ENCODE results near the gene RASIP1. TPM values are rescaled to one million over a fixed set of nuclear protein-coding genes. Genes with fewer than 3 reads are reported as not detected.

Gene RASIP1
- total and polyA plus RNA-seq, 2 of the 8 experiments (the other 6 are each of a cell fraction or from before 2014, with no cell fraction given) = 9.3 to 11.4 TPM

- TF ChIP-seq ZNF274 (IDR thresholded peaks at IDR 0.05; ENCODE audit: borderline replicate concordance, extremely low read depth, low read length) (no peak), BACH1 (IDR thresholded peaks at IDR 0.05; ENCODE audit: low read length) (peak; percentile 88), NANOG (IDR thresholded peaks at IDR 0.05; ENCODE audit: insufficient read depth, low read depth, low read length, poor library complexity, severe bottlenecking) (peak; percentile 13), TCF12 (IDR thresholded peaks at IDR 0.05; ENCODE audit: low read depth, low read length) (peak; percentile 94), CTCF (IDR thresholded peaks at IDR 0.05; ENCODE audit: control extremely low read depth in 1 of 3, insufficient read depth in 1 of 3, low read depth in 1 of 3, low read length in 3 of 3) (peak in 2 of 3 experiments; percentile 14 to 28; a peak in 2 of 4 replicates), CEBPB (IDR thresholded peaks at IDR 0.05; ENCODE audit: low read depth, low read length) (0 out of 2 replicates have a peak, but pooled peaks have one; percentile 3), POLR2AphosphoS5 (IDR thresholded peaks at IDR 0.05; ENCODE audit: low read depth, low read length) (no peak), EP300 (IDR thresholded peaks at IDR 0.05; ENCODE audit: borderline replicate concordance in 1 of 2, low read depth in 2 of 2, low read length in 2 of 2) (peak in 1 of 2 experiments; percentile 54; a peak in 1 of 3 replicates), SIRT6 (IDR thresholded peaks at IDR 0.05; ENCODE audit: low read length) (no peak), MAFK (IDR thresholded peaks at IDR 0.05; ENCODE audit: low read depth, low read length) (no peak), CBX8 (IDR thresholded peaks at IDR 0.05; ENCODE audit: borderline replicate concordance, low read depth, low read length) (no peak), SUZ12 (IDR thresholded peaks at IDR 0.05; ENCODE audit: low read length) (no peak), E2F6 (IDR thresholded peaks at IDR 0.05) (peak; percentile 67), SIN3A (conservative IDR thresholded peaks at IDR 0.05 in 1 of 2, IDR thresholded peaks at IDR 0.05 in 1 of 2; ENCODE audit: low read depth in 1 of 2, low read length in 2 of 2) (peak in 1 of 2 experiments; percentile 69; a peak in 1 of 4 replicates), RFX5 (IDR thresholded peaks at IDR 0.05; ENCODE audit: borderline replicate concordance, low read depth, low read length) (peak; percentile 63; the same call in 1 of the 2 replicates), KDM5A (IDR thresholded peaks at IDR 0.05; ENCODE audit: low read length) (0 out of 2 replicates have a peak, but pooled peaks have one; percentile 20), TBP (IDR thresholded peaks at IDR 0.05; ENCODE audit: low read depth, low read length) (peak; percentile 73), RNF2 (IDR thresholded peaks at IDR 0.05; ENCODE audit: borderline replicate concordance, low read depth, low read length, missing control alignments, poor library complexity, severe bottlenecking) (no peak)
These were observed 12.3 kb upstream of the RASIP1 start, which contains the start of gene FUT1 (continued) for GRCh38 chr19:48752496-48753365.

All from H1 (cell line).